Chondrocyte (in vitro differentiated cells): ENCODE measurements around the gene KANK3. TPM values are rescaled to one million over a fixed set of nuclear protein-coding genes. Genes with fewer than 3 reads are reported as not detected.
"Not testable (repeated sequence)": the region's sequence is repeated elsewhere in the genome, so short reads cannot be mapped to it uniquely, and the experiment has no call there.

Source experiments
- DNase-seq: peaks from one replicate; pipeline ENCODE4 v3.0.0; 2021; ENCODE audit warnings: mixed read lengths, low spot score
- H3K27ac Mint-ChIP-seq: one replicate; pipeline ENCODE4 v1.8.0; 2021; ENCODE audit warnings: mild to moderate bottlenecking, moderate library complexity, mixed read lengths; ENCODE audit not compliant: unreplicated experiment
- H3K27me3 Mint-ChIP-seq: 2 replicates; pipeline ENCODE4 v1.8.0; 2021; ENCODE audit warnings: low read depth, mixed read lengths
- H3K36me3 Mint-ChIP-seq: 2 replicates; pipeline ENCODE4 v1.8.0; 2021; ENCODE audit warnings: low read depth, mixed read lengths
- H3K4me1 Mint-ChIP-seq: 2 replicates; pipeline ENCODE4 v1.8.0; 2021; ENCODE audit warnings: low read depth, mild to moderate bottlenecking, mixed read lengths
- H3K4me3 Mint-ChIP-seq: one replicate; pipeline ENCODE4 v1.8.0; 2021; ENCODE audit warnings: mild to moderate bottlenecking, moderate library complexity, mixed read lengths; ENCODE audit not compliant: unreplicated experiment
- H3K9me3 Mint-ChIP-seq: 2 replicates; pipeline ENCODE4 v1.8.0; 2021; ENCODE audit warnings: low read depth, mixed read lengths
- CTCF ChIP-seq: fragments of 200-600 bp; sonication (generic); IDR thresholded peaks from 2 replicates; pipeline ENCODE4 v1.5.0; 2021; ENCODE audit warnings: antibody characterized with exemption, mild to moderate bottlenecking, moderate library complexity
- total RNA-seq: library from RNA; stranded (reverse); gene quantifications from 3 replicates; pipeline ENCODE4 v1.2.1, GENCODE V29; 2021

The KANK3 gene
- total RNA-seq, 1 donor from 2014 or later = 1.2 TPM

GRCh38 chr19:8355631-8356402 lies 12.8 kb upstream of the KANK3 start:
- Mint-ChIP-seq H3K27me3 (no peaks in the 10 kb centered on the region), H3K4me3 (no peak overlapping the region), H3K27ac (peak overlapping the region; percentile 92), H3K36me3 (peaks cover 2% of the 10 kb centered on the region), H3K4me1 (peaks cover 48% of the 10 kb centered on the region), H3K9me3 (peaks cover 5% of the 10 kb centered on the region)
- TF ChIP-seq CTCF = peak; percentile 39
- DNase-seq = no peak

GRCh38 chr19:8352845-8353244 lies 9.8 kb upstream of the KANK3 start:
- H3K4me3 Mint-ChIP-seq, H3K27me3 Mint-ChIP-seq, H3K36me3 Mint-ChIP-seq: not testable (repeated sequence)

GRCh38 chr19:8352134-8352827 lies 9.2 kb upstream of the KANK3 start:
- peaks cover 5% of the 10 kb centered on the region for H3K9me3 Mint-ChIP-seq
- H3K27ac Mint-ChIP-seq = peak overlapping the region; percentile 79
- H3K4me3 Mint-ChIP-seq = peak overlapping the region; percentile 52
- TF ChIP-seq CTCF = no peak
- H3K27me3 Mint-ChIP-seq = no peaks in the 10 kb centered on the region
- H3K36me3 Mint-ChIP-seq = peaks cover 2% of the 10 kb centered on the region
- DNase-seq = no peak
- peaks cover 55% of the 10 kb centered on the region for H3K4me1 Mint-ChIP-seq

More at GRCh38 chr19:8352845-8353244, 9.8 kb upstream of the KANK3 start:
- not testable (repeated sequence) for H3K9me3 Mint-ChIP-seq, DNase-seq
- Mint-ChIP-seq H3K4me1 (peaks cover 52% of the 10 kb centered on the region), H3K27ac (peak overlapping the region; percentile 59)

GRCh38 chr19:8349629-8350372 lies 6.7 kb upstream of the KANK3 start:
- not testable (repeated sequence) for H3K27ac Mint-ChIP-seq, H3K27me3 Mint-ChIP-seq, H3K4me3 Mint-ChIP-seq, DNase-seq, H3K9me3 Mint-ChIP-seq, H3K36me3 Mint-ChIP-seq
- peaks cover 33% of the 10 kb centered on the region for H3K4me1 Mint-ChIP-seq

GRCh38 chr19:8343483-8343844 lies 402 bp upstream of the KANK3 start:
- peaks cover 12% of the 10 kb centered on the region for H3K4me1 Mint-ChIP-seq
- no peaks in the 10 kb centered on the region for H3K9me3 Mint-ChIP-seq
- DNase-seq = no peak
- no peaks in the 10 kb centered on the region for H3K36me3 Mint-ChIP-seq
- no peak overlapping the region for H3K27ac Mint-ChIP-seq
- TF ChIP-seq CTCF = no peak
- peaks cover 17% of the 10 kb centered on the region for H3K27me3 Mint-ChIP-seq
- peak overlapping the region; percentile 58 for H3K4me3 Mint-ChIP-seq

GRCh38 chr19:8342316-8342683 lies 762 bp downstream of the KANK3 start:
- Mint-ChIP-seq H3K4me3 (no peak overlapping the region), H3K27me3 (peaks cover 23% of the 10 kb centered on the region), H3K36me3 (no peaks in the 10 kb centered on the region), H3K27ac (no peak overlapping the region), H3K9me3 (no peaks in the 10 kb centered on the region), H3K4me1 (peaks cover 7% of the 10 kb centered on the region)
- no peak for DNase-seq
- TF ChIP-seq CTCF = no peak

GRCh38 chr19:8341504-8341903 lies 1.6 kb downstream of the KANK3 start:
- not testable (repeated sequence) for H3K4me3 Mint-ChIP-seq, H3K9me3 Mint-ChIP-seq, DNase-seq, H3K36me3 Mint-ChIP-seq, H3K4me1 Mint-ChIP-seq, H3K27ac Mint-ChIP-seq
- H3K27me3 Mint-ChIP-seq = peaks cover 23% of the 10 kb centered on the region
